Mesangial cell (primary cell): Measurements from ENCODE around the gene SLC9A4. TPM values are rescaled to one million over a fixed set of nuclear protein-coding genes. Genes with fewer than 3 reads are reported as not detected.

Experiments
- total RNA-seq: library from RNA; depleted of rRNA; stranded (reverse); fragments of >200 nt; gene quantifications from 2 replicates; pipeline ENCODE4 v1.2.3, GENCODE V29; 2015

SLC9A4 gene, protein sequence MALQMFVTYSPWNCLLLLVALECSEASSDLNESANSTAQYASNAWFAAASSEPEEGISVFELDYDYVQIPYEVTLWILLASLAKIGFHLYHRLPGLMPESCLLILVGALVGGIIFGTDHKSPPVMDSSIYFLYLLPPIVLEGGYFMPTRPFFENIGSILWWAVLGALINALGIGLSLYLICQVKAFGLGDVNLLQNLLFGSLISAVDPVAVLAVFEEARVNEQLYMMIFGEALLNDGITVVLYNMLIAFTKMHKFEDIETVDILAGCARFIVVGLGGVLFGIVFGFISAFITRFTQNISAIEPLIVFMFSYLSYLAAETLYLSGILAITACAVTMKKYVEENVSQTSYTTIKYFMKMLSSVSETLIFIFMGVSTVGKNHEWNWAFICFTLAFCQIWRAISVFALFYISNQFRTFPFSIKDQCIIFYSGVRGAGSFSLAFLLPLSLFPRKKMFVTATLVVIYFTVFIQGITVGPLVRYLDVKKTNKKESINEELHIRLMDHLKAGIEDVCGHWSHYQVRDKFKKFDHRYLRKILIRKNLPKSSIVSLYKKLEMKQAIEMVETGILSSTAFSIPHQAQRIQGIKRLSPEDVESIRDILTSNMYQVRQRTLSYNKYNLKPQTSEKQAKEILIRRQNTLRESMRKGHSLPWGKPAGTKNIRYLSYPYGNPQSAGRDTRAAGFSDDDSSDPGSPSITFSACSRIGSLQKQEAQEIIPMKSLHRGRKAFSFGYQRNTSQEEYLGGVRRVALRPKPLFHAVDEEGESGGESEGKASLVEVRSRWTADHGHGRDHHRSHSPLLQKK
- 0.13 TPM in 1 of 2 replicates, not detected in the other for total RNA-seq

DNA sequence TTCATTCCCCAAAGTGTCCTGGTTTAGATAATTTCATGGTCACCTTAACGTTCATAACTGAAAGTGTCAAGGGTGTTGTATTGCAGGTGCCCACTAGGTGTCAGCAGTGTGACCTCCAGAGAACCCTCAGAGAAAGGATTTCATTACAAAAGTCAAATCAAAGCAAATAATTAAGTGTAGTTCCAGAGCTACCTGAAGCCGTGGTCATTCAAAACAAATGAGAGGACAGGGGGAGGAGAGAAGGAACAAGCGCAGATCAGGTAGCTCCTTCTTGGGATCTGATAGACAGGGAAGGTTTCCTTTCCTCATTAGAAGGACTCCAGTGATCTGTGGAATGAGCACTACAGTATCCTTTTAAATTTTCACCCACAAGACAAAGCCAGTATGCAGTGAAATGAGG, at the start of gene SLC9A4:
Gene SLC9A4, plus strand, starts transcription at position 207 of the 400 bp plus-strand sequence. CDS start 534 bp downstream, outside the sequence.

Other genes with a start within 250 kb of the SLC9A4 start
- gene IL1RL1, start 161.7 kb upstream of the SLC9A4 start, total RNA-seq: under 0.01 TPM in 1 of 2 replicates, not detected in the other
- gene IL18R1, start 117.4 kb upstream of the SLC9A4 start, total RNA-seq: 0.49 and 0.51 TPM in 2 replicates
- gene IL18RAP, start 50.1 kb upstream of the SLC9A4 start, total RNA-seq: not detected in 2 replicates
- under 0.01 and 0.13 TPM in 2 replicates for gene SLC9A2, start 146.3 kb downstream of the SLC9A4 start, total RNA-seq